GM20431 (cell line): ENCODE data around the gene AMOTL2.

Experiments
- in situ Hi-C: fragments of 300-500 bp; cut with MseI, MboI; formaldehyde crosslinking; loops from one replicate; pipeline ENCODE4 v1.15.0; 2020; ENCODE audit warnings: low sequenced_read_pairs; ENCODE audit not compliant: unreplicated experiment

AMOTL2 gene

DNA sequence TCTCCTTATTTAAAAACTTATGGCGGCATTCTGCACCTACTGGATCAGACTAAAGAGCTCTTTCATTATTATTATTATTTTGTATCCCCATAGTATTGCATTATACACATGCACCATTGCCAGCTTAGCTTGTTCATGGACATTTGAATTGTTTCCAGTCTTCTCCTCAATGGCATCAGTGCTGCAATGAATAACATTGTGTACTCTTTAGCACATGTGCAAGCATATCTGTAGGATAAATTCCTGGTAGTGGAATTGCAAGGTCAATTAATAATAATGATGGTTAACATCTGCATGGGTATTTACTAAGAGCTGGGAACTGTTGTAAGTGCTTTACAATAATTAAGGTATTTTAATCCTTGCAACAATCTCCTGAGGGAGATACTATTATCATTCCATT lies 52.0 kb downstream of the AMOTL2 start:
- in situ Hi-C loops = no loop called here

DNA sequence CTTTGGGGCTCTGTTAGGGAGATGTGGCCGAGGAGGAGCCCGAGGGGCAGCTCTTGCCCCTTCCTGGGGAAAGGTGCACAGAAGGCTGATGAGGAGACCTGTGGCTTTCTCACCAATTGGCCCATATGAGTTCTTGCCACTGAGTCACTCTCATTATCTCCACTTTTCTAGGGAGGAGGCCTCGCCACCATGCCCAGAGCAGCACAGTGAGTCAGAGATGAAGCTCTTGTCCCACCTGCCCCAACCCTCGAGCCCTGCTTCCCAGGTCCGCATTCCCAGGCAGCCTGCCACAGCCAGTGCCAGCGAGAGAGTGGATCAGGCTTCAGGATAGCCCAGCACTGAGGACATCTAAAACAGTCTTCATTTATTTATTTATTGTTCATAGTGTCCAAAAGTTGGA lies 53.5 kb downstream of the AMOTL2 start:
- in situ Hi-C loops = no loop called here

GRCh38 chr3:134319931-134320330 lies 54.3 kb downstream of the AMOTL2 start:
- in situ Hi-C loops = no loop called here

DNA sequence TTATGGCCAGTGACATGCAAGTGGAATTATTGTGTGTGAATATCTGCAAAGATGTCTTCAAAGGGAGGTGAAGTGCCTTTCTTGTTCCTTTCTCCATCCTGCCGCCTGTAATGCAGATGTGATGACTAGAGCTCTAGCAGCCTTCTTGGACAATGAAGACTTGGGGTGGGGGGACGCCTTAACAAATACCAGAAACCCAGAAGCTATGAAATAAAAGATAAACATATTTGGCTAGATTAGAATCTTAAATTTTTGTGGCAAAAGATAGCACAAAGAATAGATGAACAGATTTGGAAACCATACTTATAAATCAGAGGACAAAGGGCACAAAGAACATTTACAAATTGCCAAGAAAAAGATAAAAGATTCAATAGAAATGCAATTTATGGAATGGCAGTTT lies 56.1 kb downstream of the AMOTL2 start:
- in situ Hi-C loops = no loop called here

DNA sequence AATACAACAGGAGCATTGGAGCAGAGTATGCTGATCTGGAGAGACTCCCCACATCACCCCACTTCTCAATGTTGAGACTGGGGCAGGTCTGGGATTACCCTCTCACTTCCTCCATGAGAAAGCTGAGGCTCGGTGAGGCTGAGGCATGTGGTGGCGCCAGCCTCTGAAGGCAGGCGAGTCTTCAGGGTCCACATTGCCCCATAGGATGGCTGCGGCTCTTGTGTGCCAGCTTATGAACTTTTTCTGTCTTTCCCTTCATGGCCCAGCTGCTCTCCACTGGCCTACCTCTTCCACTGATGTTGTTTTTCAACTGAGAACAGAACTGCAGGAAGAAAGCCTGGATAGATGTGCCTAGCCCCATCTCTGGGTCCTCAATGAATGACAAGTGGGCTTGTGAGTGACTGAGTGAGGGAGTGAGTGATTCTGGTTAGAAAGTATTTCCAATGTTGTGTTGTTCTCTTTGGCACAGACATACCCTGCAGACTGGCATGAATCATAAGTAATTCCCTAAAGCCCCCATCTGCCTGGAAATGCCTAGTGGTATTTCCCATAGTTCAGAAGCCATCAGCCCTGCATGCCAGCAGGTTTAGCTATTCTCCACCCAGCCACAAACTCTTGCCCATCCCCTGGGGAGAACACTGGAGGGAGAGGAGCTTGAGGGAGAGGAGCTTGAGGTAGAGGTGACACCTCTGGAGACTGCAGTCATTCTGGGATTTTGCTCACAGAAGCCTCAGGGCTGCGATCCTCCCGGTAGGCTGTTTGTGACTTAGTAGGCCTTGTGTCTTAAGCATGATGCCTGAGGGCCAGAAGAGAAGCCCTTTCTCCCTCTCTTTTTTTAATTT lies 56.9 kb downstream of the AMOTL2 start:
- in situ Hi-C loops = no loop called here

GRCh38 chr3:134315286-134316106 lies 58.8 kb downstream of the AMOTL2 start:
- in situ Hi-C loops = no loop called here

DNA sequence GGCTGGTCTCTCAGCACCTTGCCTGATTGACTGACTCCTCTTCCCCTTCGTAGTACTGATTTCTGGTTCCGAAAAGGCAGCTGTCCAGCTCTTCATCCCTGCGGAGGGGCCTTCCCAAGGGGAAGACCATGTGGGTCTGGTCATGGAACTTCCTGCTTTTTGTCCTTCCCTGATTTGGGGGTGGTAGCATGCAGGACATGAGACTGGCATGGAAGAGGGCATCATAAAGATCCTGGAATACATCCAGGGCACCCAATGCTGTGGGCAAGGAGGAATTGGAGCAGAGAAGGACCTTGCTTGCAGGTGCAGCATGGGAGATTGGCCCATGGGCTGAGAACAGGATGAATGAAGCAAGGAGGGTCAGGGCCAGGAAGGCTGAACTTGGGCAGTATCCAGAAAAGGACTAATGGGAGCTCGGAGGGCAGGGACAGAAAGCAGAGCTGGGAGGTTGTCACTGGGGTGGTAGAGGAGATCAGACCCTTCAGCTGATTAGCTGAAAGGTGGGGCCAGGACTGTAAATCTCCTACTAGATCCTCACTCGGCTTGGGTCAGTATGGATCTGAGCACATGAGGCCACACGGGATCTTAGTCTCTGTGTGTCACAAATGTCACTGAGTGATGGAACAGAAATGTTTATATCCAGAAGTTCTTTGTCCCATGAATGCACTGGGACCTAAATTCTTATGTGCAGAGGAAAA lies 59.5 kb downstream of the AMOTL2 start:
- in situ Hi-C loops = no loop called here

DNA sequence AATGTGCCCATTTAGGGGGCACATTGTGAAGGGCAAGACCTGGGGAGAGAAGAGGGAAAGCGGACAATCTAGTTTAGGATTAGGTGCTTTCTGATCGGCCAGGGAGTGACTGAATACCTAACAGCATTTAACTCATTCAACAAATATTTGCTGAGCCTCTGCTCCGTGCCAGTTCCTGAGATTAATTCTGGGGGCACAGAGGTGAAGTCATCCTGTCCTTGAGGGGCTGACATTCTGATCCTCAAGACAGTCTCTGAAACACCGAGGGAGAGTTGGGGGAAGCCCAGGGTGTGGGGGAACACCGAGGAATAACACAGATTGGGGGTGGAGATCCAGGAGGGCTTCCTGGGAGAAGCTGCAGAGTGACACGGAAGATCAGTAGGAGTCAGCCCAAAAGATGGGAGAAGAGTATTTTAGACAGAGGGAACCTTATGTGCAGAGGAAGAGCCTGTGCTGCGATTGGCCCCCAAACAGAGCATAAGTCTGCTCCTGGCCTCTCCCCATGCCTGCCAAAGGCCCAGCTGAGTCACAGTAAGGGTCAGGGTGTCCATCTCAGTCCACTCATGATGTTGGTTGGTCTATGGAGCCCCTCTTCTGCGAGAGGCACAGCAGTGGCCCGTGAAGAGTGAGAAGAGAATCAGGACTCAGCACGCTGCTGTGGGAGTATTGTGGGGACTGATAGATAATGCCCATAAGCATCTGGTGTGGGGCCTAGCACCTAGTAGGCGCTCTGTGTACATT lies 60.2 kb downstream of the AMOTL2 start:
- in situ Hi-C loops = no loop called here

GRCh38 chr3:134312873-134313846 lies 61.1 kb downstream of the AMOTL2 start:
- in situ Hi-C loops = no loop called here

- in situ Hi-C loops = no loop called here
These were observed 62.0 kb downstream of the AMOTL2 start for GRCh38 chr3:134312072-134312872.

DNA sequence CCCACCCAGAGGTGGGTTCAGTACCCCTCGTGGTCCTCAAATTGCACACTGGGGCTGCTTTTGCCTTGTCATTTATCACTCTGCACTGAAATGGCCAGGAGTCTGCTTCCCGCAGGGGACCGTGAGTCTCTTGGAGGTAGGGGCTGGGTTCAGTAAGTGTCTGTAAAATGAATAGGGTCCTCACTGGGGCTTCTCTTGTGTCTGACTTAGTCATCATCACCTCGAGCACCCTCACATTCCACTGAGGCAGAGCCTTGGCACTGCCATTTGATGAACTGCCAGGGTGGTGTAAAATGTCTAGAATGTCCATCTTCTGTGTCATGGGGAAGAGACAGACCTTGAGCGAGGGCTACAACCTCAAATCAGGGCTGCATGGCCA lies 62.6 kb downstream of the AMOTL2 start:
- in situ Hi-C loops = no loop called here

DNA sequence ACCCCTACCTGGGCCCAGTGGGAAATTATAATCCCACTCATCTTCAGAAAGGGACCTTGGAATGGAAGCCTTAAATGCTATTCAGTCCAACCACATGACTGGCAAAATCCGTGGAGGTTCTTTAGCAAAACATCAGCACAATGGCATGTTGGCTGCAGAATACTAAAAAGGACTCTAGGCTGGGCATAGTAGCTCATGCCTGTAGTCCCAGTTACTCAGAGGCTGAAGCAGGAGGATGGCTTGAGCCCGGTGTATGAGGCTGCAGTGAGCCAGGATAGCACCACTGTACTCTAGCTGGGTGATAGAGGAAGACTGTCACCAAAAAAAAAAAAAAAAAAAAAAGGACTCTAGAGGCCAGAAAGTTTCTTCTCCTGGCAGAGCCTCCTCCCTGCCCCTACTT lies 63.0 kb downstream of the AMOTL2 start:
- in situ Hi-C loops = no loop called here

DNA sequence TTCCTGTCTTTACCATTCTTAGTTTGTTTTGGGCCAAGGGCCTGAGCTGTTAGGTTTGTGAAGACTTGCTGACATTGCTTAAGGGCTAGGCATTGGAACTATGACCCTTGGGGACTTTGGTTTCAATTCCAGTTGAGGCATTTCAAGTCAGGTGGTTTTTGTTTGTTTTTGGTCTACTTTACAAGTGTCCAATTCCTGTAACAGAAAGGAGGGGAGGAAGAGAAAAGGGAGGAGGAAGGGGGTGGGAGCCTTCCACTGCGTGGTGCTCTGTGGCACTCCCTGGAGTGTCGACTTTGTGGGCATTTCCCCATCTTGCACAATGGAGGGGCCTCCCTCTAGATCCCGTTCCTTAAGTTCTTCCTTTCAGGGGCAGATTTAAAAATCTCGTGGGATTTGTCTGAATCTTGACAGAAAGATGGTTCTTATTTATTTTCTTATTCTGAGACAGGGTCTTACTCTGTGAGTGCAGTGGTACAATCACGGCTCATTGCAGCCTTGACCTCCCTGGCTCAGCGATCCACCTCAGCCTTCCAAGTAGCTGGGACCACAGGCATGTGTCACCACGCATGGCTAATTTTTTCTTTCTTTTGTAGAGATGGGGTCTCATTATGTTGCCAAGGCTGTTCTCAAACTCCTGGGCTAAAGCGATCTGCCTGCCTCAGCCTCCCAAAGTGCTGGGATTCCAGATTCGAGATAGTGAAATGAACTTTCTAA lies 64.1 kb downstream of the AMOTL2 start:
- in situ Hi-C loops = loop anchor here (5.0 kb wide), 1 partner anchor 162 kb away; no protein-coding TSS in a partner anchor

GRCh38 chr3:134308350-134308891 lies 65.8 kb downstream of the AMOTL2 start:
- in situ Hi-C loops = loop anchor here (5.0 kb wide), 1 partner anchor 164 kb away; no protein-coding TSS in a partner anchor

DNA sequence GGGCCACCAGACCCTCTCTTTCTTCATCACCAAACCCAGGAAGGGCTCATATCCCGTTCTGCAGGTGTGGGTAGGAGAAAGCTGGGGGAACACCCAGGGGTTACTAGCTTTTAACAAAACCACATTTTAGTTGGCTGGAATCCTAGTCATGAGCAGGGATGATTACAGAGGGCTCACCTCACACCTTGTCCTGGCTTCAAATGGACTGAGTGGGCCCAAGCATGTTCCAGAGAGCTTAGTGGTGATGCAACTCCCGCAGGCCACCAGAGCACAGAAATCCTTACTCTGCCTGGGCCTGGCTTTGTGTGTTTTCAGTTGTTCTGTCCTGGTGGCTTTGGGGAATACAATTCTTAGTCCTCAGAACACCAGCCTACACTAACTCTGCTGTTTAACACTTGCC lies 66.8 kb downstream of the AMOTL2 start:
- in situ Hi-C loops = loop anchor here (5.0 kb wide), 1 partner anchor 165 kb away; no protein-coding TSS in a partner anchor

DNA sequence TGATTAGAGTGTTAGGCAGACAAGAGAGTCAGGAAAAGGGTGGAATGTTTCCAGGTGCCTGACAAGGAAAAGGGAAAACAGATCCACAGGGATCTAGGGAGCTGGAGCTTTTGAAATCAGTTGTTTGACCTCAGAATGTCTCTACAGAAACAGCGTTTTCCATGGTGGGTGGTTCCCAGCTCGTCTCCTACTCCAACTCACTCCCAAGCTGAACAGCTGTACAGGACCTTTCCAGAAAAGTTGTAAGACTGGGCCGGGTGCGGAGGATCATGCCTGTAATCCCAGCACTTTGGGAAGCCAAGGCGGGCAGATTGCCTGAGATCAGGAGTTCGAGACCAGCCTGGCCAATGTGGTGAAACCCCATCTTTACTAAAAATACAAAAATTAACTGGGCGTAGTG lies 67.9 kb downstream of the AMOTL2 start:
- in situ Hi-C loops = loop anchor here (5.0 kb wide), 1 partner anchor 166 kb away; no protein-coding TSS in a partner anchor
